CD14-positive monocyte (primary cell): Measurements from ENCODE around the gene CNGB1. TPM values are rescaled to one million over a fixed set of nuclear protein-coding genes. Genes with fewer than 3 reads are reported as not detected.
A peak's percentile ranks its signal among the peaks of the same experiment; 100 is the strongest.

ENCODE experiments used
- DNase-seq, 3 donors: peaks; one replicate each; pipeline ENCODE4 v3.0.0-alpha.2; 2011 to 2022
- H2AFZ ChIP-seq: 2 replicates; pipeline ENCODE4 v1.6.0; 2012; ENCODE audit warnings: mild to moderate bottlenecking, low read depth, low read length, inconsistent platforms; ENCODE audit not compliant: insufficient read depth, poor library complexity, severe bottlenecking
- H3K27ac ChIP-seq, 2 donors: 1 replicate in 1 of 2; 2 replicates in 1 of 2; pipeline ENCODE4 v1.5.1; 2012 to 2013; ENCODE audit warnings: low read length in 2 of 2, control low read depth in 1 of 2, inconsistent platforms in 1 of 2, low read depth in 1 of 2, mild to moderate bottlenecking in 1 of 2
- H3K27me3 ChIP-seq, 2 donors: one replicate each; pipeline versions ENCODE4 v1.6.0 to v1.6.1; 2011 to 2013; ENCODE audit warnings: low read length in 2 of 2; ENCODE audit not compliant: control insufficient read depth in 2 of 2, insufficient read depth in 2 of 2
- H3K36me3 ChIP-seq, 2 donors: replicated peaks in 1 of 2; 1 replicate in 1 of 2; 2 replicates in 1 of 2; pipeline versions ENCODE4 v1.5.1 to v1.6.1; 2012 to 2013; ENCODE audit warnings: low read length in 2 of 2, control low read depth in 1 of 2, inconsistent platforms in 1 of 2, mild to moderate bottlenecking in 1 of 2; ENCODE audit not compliant: insufficient read depth in 2 of 2, control insufficient read depth in 1 of 2
- H3K4me1 ChIP-seq, 2 donors: 1 replicate in 1 of 2; 2 replicates in 1 of 2; pipeline versions ENCODE4 v1.5.1 to v1.6.1; 2012 to 2013; ENCODE audit warnings: low read length in 2 of 2, control low read depth in 1 of 2, inconsistent platforms in 1 of 2, mild to moderate bottlenecking in 1 of 2, moderate library complexity in 1 of 2; ENCODE audit not compliant: insufficient read depth in 2 of 2, control insufficient read depth in 1 of 2
- H3K4me2 ChIP-seq: replicated peaks from 2 replicates; pipeline ENCODE3; 2012; ENCODE audit warnings: low read length, moderate library complexity, mild to moderate bottlenecking; ENCODE audit not compliant: poor library complexity, severe bottlenecking; ENCODE audit errors: extremely low read depth
- H3K4me3 ChIP-seq, 3 experiments: fragments of 200-600 bp in 1 of 3; sonication (generic) in 1 of 3; replicated peaks in 1 of 3; 1 replicate in 2 of 3; 2 replicates in 1 of 3; pipeline ENCODE4 v1.5.1; 2011 to 2013; ENCODE audit warnings: low read length in 3 of 3, mild to moderate bottlenecking in 3 of 3, control low read depth in 2 of 3, low read depth in 2 of 3, inconsistent platforms in 1 of 3, moderate library complexity in 1 of 3
- H3K79me2 ChIP-seq: 2 replicates; pipeline ENCODE4 v1.6.0; 2012; ENCODE audit warnings: mild to moderate bottlenecking, control low read depth, inconsistent platforms, low read length, moderate library complexity; ENCODE audit not compliant: insufficient read depth
- H3K9ac ChIP-seq: 2 replicates; pipeline ENCODE4 v1.6.0; 2017; ENCODE audit warnings: low read length, mild to moderate bottlenecking; ENCODE audit not compliant: insufficient read depth, poor library complexity, severe bottlenecking
- H3K9me3 ChIP-seq, 2 donors: replicated peaks in 1 of 2; 1 replicate in 1 of 2; 2 replicates in 1 of 2; pipeline versions ENCODE4 v1.5.1 to v1.6.1; 2012 to 2013; ENCODE audit warnings: low read length in 2 of 2, control low read depth in 1 of 2; ENCODE audit not compliant: control insufficient read depth in 1 of 2, insufficient read depth in 1 of 2
- H4K20me1 ChIP-seq: 2 replicates; pipeline ENCODE4 v1.6.0; 2012; ENCODE audit warnings: mild to moderate bottlenecking, low read length, control low read depth, moderate library complexity; ENCODE audit not compliant: insufficient read depth
- H3K27ac Mint-ChIP-seq, 7 donors: one replicate each; pipeline ENCODE4 v1.8.0; 2020; ENCODE audit warnings: mild to moderate bottlenecking in 7 of 7, mixed read lengths in 7 of 7, moderate library complexity in 6 of 7, inconsistent platforms in 2 of 7
- H3K27me3 Mint-ChIP-seq, 3 donors: one replicate each; pipeline ENCODE4 v1.8.0; 2021 to 2022; ENCODE audit warnings: low read depth in 3 of 3, mild to moderate bottlenecking in 3 of 3, mixed read lengths in 3 of 3, moderate library complexity in 3 of 3, inconsistent platforms in 1 of 3
- H3K36me3 Mint-ChIP-seq, 2 donors: one replicate each; pipeline ENCODE4 v1.8.0; 2020; ENCODE audit warnings: mixed read lengths in 2 of 2, inconsistent platforms in 1 of 2, mild to moderate bottlenecking in 1 of 2
- H3K4me1 Mint-ChIP-seq: one replicate; pipeline ENCODE4 v1.8.0; 2020; ENCODE audit warnings: mild to moderate bottlenecking, mixed read lengths
- H3K4me3 Mint-ChIP-seq, 2 donors: one replicate each; pipeline ENCODE4 v1.8.0; 2020; ENCODE audit warnings: mild to moderate bottlenecking in 2 of 2, mixed read lengths in 2 of 2, moderate library complexity in 1 of 2
- H3K9me3 Mint-ChIP-seq, 7 donors: one replicate each; pipeline ENCODE4 v1.8.0; 2020 to 2022; ENCODE audit warnings: mixed read lengths in 7 of 7, mild to moderate bottlenecking in 6 of 7, moderate library complexity in 6 of 7, inconsistent platforms in 2 of 7
- CTCF ChIP-seq: fragments of 200-600 bp; IDR thresholded peaks from one replicate; pipeline ENCODE4 v1.8.0; 2022; ENCODE audit warnings: antibody characterized with exemption, mild to moderate bottlenecking
- WGBS: methylation state at CpG from one replicate; pipeline ENCODE4 v1.1.5; 2013; ENCODE audit warnings: missing lambda C conversion rate; ENCODE audit not compliant: insufficient coverage; 5-methylcytosine and 5-hydroxymethylcytosine counted together
- intact Hi-C, 2 donors: fragments of 100-400 bp; cut with micrococcal nuclease; formaldehyde crosslinking; loops; one replicate each; pipeline versions ENCODE4 v1.15.0 to v1.15.1; 2023
- polyA plus RNA-seq, 3 donors: library from polyadenylated mRNA; depleted of rRNA in 1 of 3; unstranded in 2 of 3; stranded (reverse) in 1 of 3; fragments of 300-500 nt in 2 of 3; fragments of >200 nt in 1 of 3; fragmentation: Illumina TruSeq in 2 of 3; gene quantifications; 1 replicate in 2 of 3; 2 replicates in 1 of 3; pipeline ENCODE4 v1.2.3, GENCODE V29; 2012 to 2021

CNGB1 gene
- polyA plus RNA-seq, 3 donors = not detected

DNA sequence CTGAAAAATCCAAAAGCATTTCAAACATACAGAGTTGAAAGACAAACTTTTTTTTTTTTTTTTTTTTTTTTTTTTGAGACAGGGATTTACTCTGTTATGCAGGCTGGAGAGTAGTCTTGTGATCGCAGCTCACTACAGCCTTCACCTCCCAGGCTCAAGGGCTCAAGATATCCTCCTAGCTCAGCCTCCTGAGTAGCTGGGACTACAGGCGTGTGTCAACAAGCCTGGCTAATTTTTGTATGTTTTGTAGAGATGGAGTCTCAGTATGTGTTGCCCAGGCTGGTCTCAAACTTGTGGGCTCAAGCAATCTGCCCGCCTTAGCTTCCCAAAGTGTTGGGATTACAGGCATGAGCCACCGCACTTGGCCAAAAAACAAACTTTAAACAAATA, 104.4 kb downstream of the CNGB1 start:
- Histone ChIP-seq H3K27ac (no peak overlapping the region), H3K4me1 (no peaks in the 10 kb centered on the region), H3K9me3 (no peaks in the 10 kb centered on the region), H3K27me3 (no peaks in the 10 kb centered on the region), H3K79me2 (no peaks in the 10 kb centered on the region), H3K4me3 (no peak overlapping the region), H3K36me3 (no peaks in the 10 kb centered on the region), H3K4me2 (no peak overlapping the region), H4K20me1 (no peaks in the 10 kb centered on the region), H2AFZ (no peak overlapping the region), H3K9ac (no peak overlapping the region)
- H3K9me3 Mint-ChIP-seq = no peaks in the 10 kb centered on the region
- H3K27me3 Mint-ChIP-seq = peaks cover 3 to 7% (median 3%) of the 10 kb centered on the region in 3 donors
- DNase-seq = no peak
- H3K36me3 Mint-ChIP-seq = no peaks in the 10 kb centered on the region
- H3K27ac Mint-ChIP-seq = peak overlapping the region in 1 of 7 donors; percentile 50
- WGBS = no CpG with 5 or more reads among the region's 4 CpGs
- intact Hi-C loops = no loop called here
- TF ChIP-seq CTCF = no peak
- peaks cover 8% of the 10 kb centered on the region for H3K4me1 Mint-ChIP-seq
- no peak overlapping the region for H3K4me3 Mint-ChIP-seq

DNA sequence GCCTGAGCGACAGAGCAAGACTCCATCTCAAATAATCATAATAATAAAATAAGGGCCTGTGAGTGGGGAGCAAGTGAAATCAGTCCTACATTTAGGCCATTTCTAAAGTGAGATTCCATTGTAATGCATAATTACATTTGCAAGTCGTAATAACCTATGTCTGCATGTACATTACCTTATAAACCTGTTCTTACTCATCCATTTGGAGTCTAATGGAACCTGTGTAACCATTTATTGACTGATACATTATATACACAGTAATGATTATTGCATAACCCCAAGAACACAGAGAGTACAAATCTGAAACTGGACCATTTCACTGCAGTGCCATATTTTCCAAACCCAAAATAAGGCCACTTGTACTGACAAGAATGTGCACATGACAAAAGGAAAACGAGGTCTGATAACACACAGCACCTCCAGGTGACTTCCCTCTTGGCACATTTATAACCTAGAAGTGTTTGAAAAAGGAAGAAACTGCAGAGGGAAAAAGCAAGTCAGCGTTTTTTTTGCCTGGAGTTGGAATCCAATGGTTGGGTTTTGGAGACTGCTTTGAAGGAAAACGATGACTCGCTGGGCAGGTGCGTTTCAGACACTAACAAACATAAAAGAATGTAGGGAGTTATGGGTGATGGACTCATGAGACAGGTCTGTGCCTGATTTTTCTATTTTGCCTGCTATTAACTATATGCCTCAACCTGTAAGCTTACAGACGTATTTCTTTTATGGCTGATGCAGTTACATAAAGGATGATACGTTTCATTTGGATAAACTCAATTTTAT, 105.0 kb downstream of the CNGB1 start:
- no peaks in the 10 kb centered on the region for H4K20me1 ChIP-seq
- intact Hi-C loops = no loop called here
- no CpG with 5 or more reads among the region's 9 CpGs for WGBS
- H3K9ac ChIP-seq = no peak overlapping the region
- H3K4me1 ChIP-seq = no peaks in the 10 kb centered on the region
- DNase-seq = no peak
- no peaks in the 10 kb centered on the region for H3K27me3 ChIP-seq
- no peak overlapping the region for H3K27ac ChIP-seq
- Mint-ChIP-seq H3K36me3 (no peaks in the 10 kb centered on the region), H3K27ac (peak overlapping the region in 1 of 7 donors; percentile 61), H3K4me3 (no peak overlapping the region), H3K27me3 (peaks cover 3 to 10% (median 5%) of the 10 kb centered on the region in 3 donors), H3K4me1 (peaks cover 7% of the 10 kb centered on the region), H3K9me3 (no peaks in the 10 kb centered on the region)
- H2AFZ ChIP-seq = no peak overlapping the region
- no peaks in the 10 kb centered on the region for H3K9me3 ChIP-seq
- no peak for TF ChIP-seq CTCF
- no peaks in the 10 kb centered on the region for H3K79me2 ChIP-seq
- no peak overlapping the region for H3K4me2 ChIP-seq
- no peaks in the 10 kb centered on the region for H3K36me3 ChIP-seq
- no peak overlapping the region for H3K4me3 ChIP-seq
